Neural progenitor cell (in vitro differentiated cells): Measurements from ENCODE around the gene CCDC33. TPM values are rescaled to one million over a fixed set of nuclear protein-coding genes. Genes with fewer than 3 reads are reported as not detected.

Source experiments
- DNase-seq: peaks from one replicate; pipeline ENCODE4 v3.0.0-alpha.2; 2016; ENCODE audit warnings: low spot score
- H2AFZ ChIP-seq: fragments of 200-600 bp; sonication (generic); replicated peaks from 2 replicates; pipeline ENCODE4 v1.6.1; 2016; ENCODE audit warnings: antibody characterized with exemption
- H3F3A ChIP-seq: fragments of 200-600 bp; sonication (generic); 2 replicates; pipeline ENCODE4 v1.6.1; 2016; ENCODE audit warnings: antibody characterized with exemption, low read depth
- H3K27ac ChIP-seq: fragments of 200-600 bp; sonication (generic); 2 replicates; pipeline ENCODE4 v1.5.1; 2016; ENCODE audit warnings: mild to moderate bottlenecking
- H3K27me3 ChIP-seq: fragments of 200-600 bp; sonication (generic); 2 replicates; pipeline ENCODE4 v1.6.1; 2016; ENCODE audit warnings: mild to moderate bottlenecking, moderate library complexity
- H3K36me3 ChIP-seq: fragments of 200-600 bp; sonication (generic); 2 replicates; pipeline ENCODE4 v1.5.1; 2016
- H3K4me1 ChIP-seq: fragments of 200-600 bp; sonication (generic); 2 replicates; pipeline ENCODE4 v1.6.1; 2016; ENCODE audit warnings: mixed run types
- H3K4me2 ChIP-seq: fragments of 200-600 bp; sonication (generic); 2 replicates; pipeline ENCODE4 v1.6.1; 2016
- H3K4me3 ChIP-seq: fragments of 200-600 bp; sonication (generic); 2 replicates; pipeline ENCODE4 v1.5.1; 2016
- H3K79me2 ChIP-seq: fragments of 200-600 bp; sonication (generic); 2 replicates; pipeline ENCODE4 v1.6.1; 2016; ENCODE audit warnings: low read depth
- H3K9ac ChIP-seq: fragments of 200-600 bp; sonication (generic); 2 replicates; pipeline ENCODE4 v1.6.1; 2016
- H3K9me3 ChIP-seq: fragments of 200-600 bp; sonication (generic); 2 replicates; pipeline ENCODE4 v1.5.1; 2016; ENCODE audit warnings: low read depth
- H4K20me1 ChIP-seq: fragments of 200-600 bp; sonication (generic); 2 replicates; pipeline ENCODE4 v1.6.1; 2016; ENCODE audit warnings: low read depth
- H3K27ac Mint-ChIP-seq: 3 replicates; pipeline ENCODE4 v1.8.0; 2021; ENCODE audit warnings: mixed read lengths
- H3K27me3 Mint-ChIP-seq: 2 replicates; pipeline ENCODE4 v1.8.0; 2022; ENCODE audit warnings: low read depth, mild to moderate bottlenecking, inconsistent platforms, moderate library complexity, mixed read lengths; ENCODE audit not compliant: insufficient read depth
- H3K36me3 Mint-ChIP-seq: 3 replicates; pipeline ENCODE4 v1.8.0; 2021; ENCODE audit warnings: mixed read lengths
- H3K4me1 Mint-ChIP-seq: 3 replicates; pipeline ENCODE4 v1.8.0; 2021; ENCODE audit warnings: mixed read lengths
- H3K4me3 Mint-ChIP-seq: 3 replicates; pipeline ENCODE4 v1.8.0; 2021; ENCODE audit warnings: mild to moderate bottlenecking, moderate library complexity, mixed read lengths
- H3K9me3 Mint-ChIP-seq: 3 replicates; pipeline ENCODE4 v1.8.0; 2020; ENCODE audit warnings: mixed read lengths
- CTCF ChIP-seq: fragments of 200-600 bp; sonication (generic); IDR thresholded peaks from 2 replicates; pipeline ENCODE4 v1.5.1; 2017; ENCODE audit warnings: antibody characterized with exemption, mild to moderate bottlenecking
- EZH2 ChIP-seq: fragments of 200-600 bp; sonication (generic); IDR thresholded peaks from 2 replicates; pipeline ENCODE4 v1.6.1; 2017; ENCODE audit warnings: antibody characterized with exemption, mild to moderate bottlenecking, moderate library complexity
- EZH2phosphoT487 ChIP-seq: fragments of 200-600 bp; sonication (generic); IDR thresholded peaks from 2 replicates; pipeline ENCODE4 v1.6.1; 2017; ENCODE audit warnings: antibody characterized with exemption
- total RNA-seq: library from RNA; depleted of rRNA; stranded (reverse); fragments of >200 nt; gene quantifications from 2 replicates; pipeline ENCODE4 v1.2.3, GENCODE V29; 2015; ENCODE audit warnings: low replicate concordance

CCDC33 gene
- total RNA-seq, 1 donor from 2014 or later: not detected

GRCh38 chr15:74259821-74260607 is 23.9 kb downstream of the CCDC33 start:
- peaks cover 24% of the 10 kb centered on the region for H3K4me1 ChIP-seq
- H3K4me3 ChIP-seq: no peak overlapping the region
- H3K27me3 ChIP-seq: no peaks in the 10 kb centered on the region
- Mint-ChIP-seq H3K4me1 (peaks cover 78% of the 10 kb centered on the region), H3K4me3 (no peak overlapping the region), H3K36me3 (no peaks in the 10 kb centered on the region), H3K27ac (peak overlapping the region; percentile 4), H3K9me3 (no peaks in the 10 kb centered on the region), H3K27me3 (peaks cover 27% of the 10 kb centered on the region)
- no peaks in the 10 kb centered on the region for H3K9me3 ChIP-seq
- H4K20me1 ChIP-seq: peaks cover 13% of the 10 kb centered on the region
- TF ChIP-seq EZH2 (no peak), EZH2phosphoT487 (no peak), CTCF (no peak)
- no peaks in the 10 kb centered on the region for H3K79me2 ChIP-seq
- no peak overlapping the region for H3K9ac ChIP-seq
- DNase-seq: no peak
- H3K4me2 ChIP-seq: no peak overlapping the region
- peaks cover 11% of the 10 kb centered on the region for H3F3A ChIP-seq
- H3K36me3 ChIP-seq: no peaks in the 10 kb centered on the region
- H3K27ac ChIP-seq: no peak overlapping the region
- H2AFZ ChIP-seq: no peak overlapping the region

- Histone ChIP-seq H3K4me2 (no peak overlapping the region), H3K9ac (no peak overlapping the region), H3K9me3 (no peaks in the 10 kb centered on the region), H2AFZ (no peak overlapping the region), H3K36me3 (no peaks in the 10 kb centered on the region), H3K79me2 (no peaks in the 10 kb centered on the region), H3K27me3 (no peaks in the 10 kb centered on the region), H3K4me1 (peaks cover 24% of the 10 kb centered on the region), H3K4me3 (no peak overlapping the region), H3F3A (peaks cover 11% of the 10 kb centered on the region), H4K20me1 (peaks cover 17% of the 10 kb centered on the region), H3K27ac (no peak overlapping the region)
- H3K27ac Mint-ChIP-seq: peak overlapping the region; percentile 19
- peaks cover 30% of the 10 kb centered on the region for H3K27me3 Mint-ChIP-seq
- no peak for DNase-seq
- H3K4me3 Mint-ChIP-seq: peak overlapping the region; percentile 64
- no peaks in the 10 kb centered on the region for H3K9me3 Mint-ChIP-seq
- TF ChIP-seq CTCF (no peak), EZH2phosphoT487 (no peak), EZH2 (no peak)
- no peaks in the 10 kb centered on the region for H3K36me3 Mint-ChIP-seq
- peaks cover 79% of the 10 kb centered on the region for H3K4me1 Mint-ChIP-seq
Observed at GRCh38 chr15:74261041-74261440, 24.9 kb downstream of the CCDC33 start.

GRCh38 chr15:74261685-74262084 is 25.6 kb downstream of the CCDC33 start:
- Histone ChIP-seq H3K4me1 (peaks cover 24% of the 10 kb centered on the region), H3F3A (peaks cover 11% of the 10 kb centered on the region), H3K9ac (no peak overlapping the region), H3K4me3 (no peak overlapping the region), H3K79me2 (no peaks in the 10 kb centered on the region), H2AFZ (no peak overlapping the region), H4K20me1 (peaks cover 17% of the 10 kb centered on the region), H3K27ac (no peak overlapping the region), H3K36me3 (no peaks in the 10 kb centered on the region), H3K27me3 (no peaks in the 10 kb centered on the region), H3K9me3 (no peaks in the 10 kb centered on the region), H3K4me2 (no peak overlapping the region)
- H3K36me3 Mint-ChIP-seq: no peaks in the 10 kb centered on the region
- no peaks in the 10 kb centered on the region for H3K9me3 Mint-ChIP-seq
- H3K27me3 Mint-ChIP-seq: peaks cover 28% of the 10 kb centered on the region
- no peak for DNase-seq
- no peak overlapping the region for H3K27ac Mint-ChIP-seq
- H3K4me1 Mint-ChIP-seq: peaks cover 78% of the 10 kb centered on the region
- TF ChIP-seq CTCF: no peak
- no peak for TF ChIP-seq EZH2phosphoT487
- no peak for TF ChIP-seq EZH2
- no peak overlapping the region for H3K4me3 Mint-ChIP-seq
